ENCODE measurements around the gene CSGALNACT2. TPM values are rescaled to one million over a fixed set of nuclear protein-coding genes. Genes with fewer than 3 reads are reported as not detected.

Gene CSGALNACT2
- total RNA-seq, 1 experiment from 2014 or later, result 9.2 TPM

- DNase-seq, result no peak
- Histone ChIP-seq H3K36me3 (ENCODE audit: insufficient read depth, low read length) (no peaks in the 10 kb centered on the region), H2AFZ (ENCODE audit: low read length) (no peak overlapping the region)
Measured at GRCh38 chr10:43156590-43157341, 18.5 kb downstream of the CSGALNACT2 start.

GRCh38 chr10:43158636-43159035, 20.4 kb downstream of the CSGALNACT2 start:
- Histone ChIP-seq H3K79me2 (ENCODE audit: low read length) (peaks cover 91% of the 10 kb centered on the region), H3K4me1 (ENCODE audit: low read length) (peaks cover 4% of the 10 kb centered on the region; the same call in 1 of the 2 replicates), H2AFZ (ENCODE audit: low read length) (no peak overlapping the region), H3K9me3 (ENCODE audit: low read length) (no peaks in the 10 kb centered on the region), H3K9ac (ENCODE audit: low read length) (no peak overlapping the region), H3K36me3 (ENCODE audit: insufficient read depth, low read length) (no peaks in the 10 kb centered on the region; the same call in 1 of the 2 replicates), H3K27me3 (ENCODE audit: low read length) (no peaks in the 10 kb centered on the region), H3K4me3 (ENCODE audit: low read length) (no peak overlapping the region), H3K9me2 (replicated peaks; ENCODE audit: insufficient read depth, low read length) (no peaks in the 10 kb centered on the region), H3K27ac (ENCODE audit: low read length) (no peak overlapping the region), H3K4me2 (ENCODE audit: low read depth, low read length, poor library complexity, severe bottlenecking) (no peak overlapping the region), H4K20me1 (ENCODE audit: insufficient read depth, low read depth, low read length) (no peaks in the 10 kb centered on the region)
- no peak for DNase-seq

More at GRCh38 chr10:43156590-43157341, 18.5 kb downstream of the CSGALNACT2 start:
- Histone ChIP-seq H3K9me2 (replicated peaks; ENCODE audit: insufficient read depth, low read length) (no peaks in the 10 kb centered on the region), H3K27me3 (ENCODE audit: low read length) (no peaks in the 10 kb centered on the region), H3K4me2 (ENCODE audit: low read depth, low read length, poor library complexity, severe bottlenecking) (no peak overlapping the region), H3K27ac (ENCODE audit: low read length) (no peak overlapping the region), H3K4me3 (ENCODE audit: low read length) (no peak overlapping the region), H3K9ac (ENCODE audit: low read length) (no peak overlapping the region), H3K79me2 (ENCODE audit: low read length) (peaks cover 95% of the 10 kb centered on the region), H3K9me3 (ENCODE audit: low read length) (no peaks in the 10 kb centered on the region), H3K4me1 (ENCODE audit: low read length) (peaks cover 4% of the 10 kb centered on the region; the same call in 1 of the 2 replicates), H4K20me1 (ENCODE audit: insufficient read depth, low read depth, low read length) (no peaks in the 10 kb centered on the region)

- Histone ChIP-seq H3K4me1 (ENCODE audit: low read length) (peaks cover 4% of the 10 kb centered on the region; the same call in 1 of the 2 replicates), H3K36me3 (ENCODE audit: insufficient read depth, low read length) (no peaks in the 10 kb centered on the region; the same call in 1 of the 2 replicates)
Measured at GRCh38 chr10:43160046-43160920, 22.0 kb downstream of the CSGALNACT2 start.

GRCh38 chr10:43160921-43161255, 22.6 kb downstream of the CSGALNACT2 start:
- H4K20me1 ChIP-seq (ENCODE audit: insufficient read depth, low read depth, low read length), result no peaks in the 10 kb centered on the region
- H3K36me3 ChIP-seq (ENCODE audit: insufficient read depth, low read length), result no peaks in the 10 kb centered on the region; the same call in 1 of the 2 replicates
- H3K79me2 ChIP-seq (ENCODE audit: low read length), result peaks cover 82% of the 10 kb centered on the region
- H3K9me2 ChIP-seq (replicated peaks; ENCODE audit: insufficient read depth, low read length), result no peaks in the 10 kb centered on the region
- no peak overlapping the region for H3K4me2 ChIP-seq (ENCODE audit: low read depth, low read length, poor library complexity, severe bottlenecking)
- H3K9me3 ChIP-seq (ENCODE audit: low read length), result no peaks in the 10 kb centered on the region
- H3K4me3 ChIP-seq (ENCODE audit: low read length), result no peak overlapping the region
- DNase-seq, result no peak
- H3K27me3 ChIP-seq (ENCODE audit: low read length), result no peaks in the 10 kb centered on the region
- peaks cover 4% of the 10 kb centered on the region; the same call in 1 of the 2 replicates for H3K4me1 ChIP-seq (ENCODE audit: low read length)
- no peak overlapping the region for H3K9ac ChIP-seq (ENCODE audit: low read length)
- no peak overlapping the region for H2AFZ ChIP-seq (ENCODE audit: low read length)
- H3K27ac ChIP-seq (ENCODE audit: low read length), result no peak overlapping the region

More at GRCh38 chr10:43160046-43160920, 22.0 kb downstream of the CSGALNACT2 start:
- Histone ChIP-seq H4K20me1 (ENCODE audit: insufficient read depth, low read depth, low read length) (no peaks in the 10 kb centered on the region), H3K9ac (ENCODE audit: low read length) (no peak overlapping the region), H2AFZ (ENCODE audit: low read length) (no peak overlapping the region), H3K9me3 (ENCODE audit: low read length) (no peaks in the 10 kb centered on the region), H3K9me2 (replicated peaks; ENCODE audit: insufficient read depth, low read length) (no peaks in the 10 kb centered on the region), H3K4me2 (ENCODE audit: low read depth, low read length, poor library complexity, severe bottlenecking) (no peak overlapping the region), H3K27ac (ENCODE audit: low read length) (no peak overlapping the region), H3K79me2 (ENCODE audit: low read length) (peaks cover 86% of the 10 kb centered on the region), H3K4me3 (ENCODE audit: low read length) (no peak overlapping the region), H3K27me3 (ENCODE audit: low read length) (no peaks in the 10 kb centered on the region)
- no peak for DNase-seq

- Histone ChIP-seq H3K4me1 (ENCODE audit: low read length) (peaks cover 11% of the 10 kb centered on the region), H2AFZ (ENCODE audit: low read length) (no peak overlapping the region), H3K9me3 (ENCODE audit: low read length) (no peaks in the 10 kb centered on the region), H3K4me3 (ENCODE audit: low read length) (no peak overlapping the region), H3K27me3 (ENCODE audit: low read length) (no peaks in the 10 kb centered on the region), H3K36me3 (ENCODE audit: insufficient read depth, low read length) (no peaks in the 10 kb centered on the region; the same call in 1 of the 2 replicates), H3K4me2 (ENCODE audit: low read depth, low read length, poor library complexity, severe bottlenecking) (no peak overlapping the region), H3K79me2 (ENCODE audit: low read length) (peaks cover 75% of the 10 kb centered on the region), H3K27ac (ENCODE audit: low read length) (no peak overlapping the region), H3K9ac (ENCODE audit: low read length) (no peak overlapping the region), H4K20me1 (ENCODE audit: insufficient read depth, low read depth, low read length) (no peaks in the 10 kb centered on the region), H3K9me2 (replicated peaks; ENCODE audit: insufficient read depth, low read length) (no peaks in the 10 kb centered on the region)
- DNase-seq, result no peak
Measured at GRCh38 chr10:43162604-43163003, 24.4 kb downstream of the CSGALNACT2 start.

GRCh38 chr10:43166207-43166879, 28.1 kb downstream of the CSGALNACT2 start:
- no peaks in the 10 kb centered on the region for H4K20me1 ChIP-seq (ENCODE audit: insufficient read depth, low read depth, low read length)

GRCh38 chr10:43166880-43167497, 28.7 kb downstream of the CSGALNACT2 start:
- no peaks in the 10 kb centered on the region; the same call in 1 of the 2 replicates for H3K36me3 ChIP-seq (ENCODE audit: insufficient read depth, low read length)
- H2AFZ ChIP-seq (ENCODE audit: low read length), result no peak overlapping the region
- no peaks in the 10 kb centered on the region for H3K9me2 ChIP-seq (replicated peaks; ENCODE audit: insufficient read depth, low read length)
- H3K9me3 ChIP-seq (ENCODE audit: low read length), result no peaks in the 10 kb centered on the region
- H3K27ac ChIP-seq (ENCODE audit: low read length), result no peak overlapping the region
- H3K4me1 ChIP-seq (ENCODE audit: low read length), result peaks cover 8% of the 10 kb centered on the region
- no peak for DNase-seq
- peaks cover 36% of the 10 kb centered on the region for H3K79me2 ChIP-seq (ENCODE audit: low read length)
- H3K4me3 ChIP-seq (ENCODE audit: low read length), result no peak overlapping the region
- no peaks in the 10 kb centered on the region for H4K20me1 ChIP-seq (ENCODE audit: insufficient read depth, low read depth, low read length)
- no peaks in the 10 kb centered on the region for H3K27me3 ChIP-seq (ENCODE audit: low read length)
- H3K9ac ChIP-seq (ENCODE audit: low read length), result no peak overlapping the region
- no peak overlapping the region for H3K4me2 ChIP-seq (ENCODE audit: low read depth, low read length, poor library complexity, severe bottlenecking)

More at GRCh38 chr10:43166207-43166879, 28.1 kb downstream of the CSGALNACT2 start:
- Histone ChIP-seq H3K9me3 (ENCODE audit: low read length) (no peaks in the 10 kb centered on the region), H3K27me3 (ENCODE audit: low read length) (no peaks in the 10 kb centered on the region), H2AFZ (ENCODE audit: low read length) (no peak overlapping the region), H3K79me2 (ENCODE audit: low read length) (peaks cover 43% of the 10 kb centered on the region), H3K9ac (ENCODE audit: low read length) (no peak overlapping the region), H3K4me3 (ENCODE audit: low read length) (no peak overlapping the region), H3K9me2 (replicated peaks; ENCODE audit: insufficient read depth, low read length) (no peaks in the 10 kb centered on the region), H3K36me3 (ENCODE audit: insufficient read depth, low read length) (no peaks in the 10 kb centered on the region; the same call in 1 of the 2 replicates), H3K4me1 (ENCODE audit: low read length) (peaks cover 8% of the 10 kb centered on the region), H3K27ac (ENCODE audit: low read length) (no peak overlapping the region), H3K4me2 (ENCODE audit: low read depth, low read length, poor library complexity, severe bottlenecking) (no peak overlapping the region)
- no peak for DNase-seq

All from Karpas-422 (cell line).